Right lobe of liver (tissue), 4 donors: ENCODE data around the gene TRIOBP.
"Not testable (repeated sequence)": the region's sequence is repeated elsewhere in the genome, so short reads cannot be mapped to it uniquely, and the experiment has no call there.

ENCODE experiments used
- POLR2A ChIP-seq: fragments of 450-650 bp; IDR thresholded peaks from one replicate; pipeline ENCODE4 v1.6.1; 2017; ENCODE audit warnings: antibody characterized with exemption, mild to moderate bottlenecking
- TF ChIP-seq, protein P1 (sequence below), 4 donors: fragments of 200-600 bp in 3 of 4; fragments of 450-650 bp in 1 of 4; IDR thresholded peaks; one replicate each; pipeline versions ENCODE4 v1.5.1 to v1.8.0; 2016 to 2022; ENCODE audit warnings: antibody characterized with exemption in 4 of 4, mild to moderate bottlenecking in 2 of 4
- donor health status: DM: no; HTN: no; CAD: no.
- donor health status: DM: no; HTN: no; CAD: no.
- donor health status: DM: no; HTN: yes; CAD: no.

GRCh38 chr22:37656583-37656982, 40.3 kb upstream of the TRIOBP start:
- TF ChIP-seq POLR2A: not testable (repeated sequence)
- TF ChIP-seq, protein P1, sequence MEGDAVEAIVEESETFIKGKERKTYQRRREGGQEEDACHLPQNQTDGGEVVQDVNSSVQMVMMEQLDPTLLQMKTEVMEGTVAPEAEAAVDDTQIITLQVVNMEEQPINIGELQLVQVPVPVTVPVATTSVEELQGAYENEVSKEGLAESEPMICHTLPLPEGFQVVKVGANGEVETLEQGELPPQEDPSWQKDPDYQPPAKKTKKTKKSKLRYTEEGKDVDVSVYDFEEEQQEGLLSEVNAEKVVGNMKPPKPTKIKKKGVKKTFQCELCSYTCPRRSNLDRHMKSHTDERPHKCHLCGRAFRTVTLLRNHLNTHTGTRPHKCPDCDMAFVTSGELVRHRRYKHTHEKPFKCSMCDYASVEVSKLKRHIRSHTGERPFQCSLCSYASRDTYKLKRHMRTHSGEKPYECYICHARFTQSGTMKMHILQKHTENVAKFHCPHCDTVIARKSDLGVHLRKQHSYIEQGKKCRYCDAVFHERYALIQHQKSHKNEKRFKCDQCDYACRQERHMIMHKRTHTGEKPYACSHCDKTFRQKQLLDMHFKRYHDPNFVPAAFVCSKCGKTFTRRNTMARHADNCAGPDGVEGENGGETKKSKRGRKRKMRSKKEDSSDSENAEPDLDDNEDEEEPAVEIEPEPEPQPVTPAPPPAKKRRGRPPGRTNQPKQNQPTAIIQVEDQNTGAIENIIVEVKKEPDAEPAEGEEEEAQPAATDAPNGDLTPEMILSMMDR (IDR thresholded peaks at IDR 0.05): not testable (repeated sequence)
